Omental fat pad (tissue), 4 donors: ENCODE data around the gene NAV2. TPM values are rescaled to one million over a fixed set of nuclear protein-coding genes. Genes with fewer than 3 reads are reported as not detected.

Experiments used
- ATAC-seq: fragments of 150-250 bp; one replicate; pipeline ENCODE4 v1.9.1; 2016; ENCODE audit warnings: mild to moderate bottlenecking, moderate library complexity; ENCODE audit not compliant: low FRiP score
- DNase-seq: peaks from one replicate; pipeline ENCODE4 v3.0.0-alpha.2; 2019; ENCODE audit warnings: low spot score
- CTCF ChIP-seq, 3 donors: fragments of 450-650 bp; IDR thresholded peaks; one replicate each; pipeline ENCODE4 v1.5.1; 2016 to 2017; ENCODE audit warnings: antibody characterized with exemption in 3 of 3, mild to moderate bottlenecking in 3 of 3, moderate library complexity in 2 of 3
- total RNA-seq, 4 donors: library from RNA; depleted of rRNA; stranded (reverse); fragments of >200 nt; gene quantifications; one replicate each; pipeline ENCODE4 v1.1.0, GENCODE V29; 2016

Gene NAV2
- total RNA-seq, 4 donors from 2014 or later: 6.3 to 41.6 (median 13.0) TPM

GRCh38 chr11:20038412-20038811 lies 325.8 kb downstream of the NAV2 start:
- ATAC-seq (no peak), DNase-seq (no peak)
- no peak for TF ChIP-seq CTCF (IDR thresholded peaks at IDR 0.05)

- no peak for ATAC-seq
- no peak for TF ChIP-seq CTCF (IDR thresholded peaks at IDR 0.05)
- DNase-seq: no peak
These were observed 326.3 kb downstream of the NAV2 start for GRCh38 chr11:20038972-20039371.

- DNase-seq: no peak
- TF ChIP-seq CTCF (IDR thresholded peaks at IDR 0.05): no peak
- no peak for ATAC-seq
These were observed 328.9 kb downstream of the NAV2 start for GRCh38 chr11:20041499-20041898.

GRCh38 chr11:20042045-20042639 lies 329.5 kb downstream of the NAV2 start:
- no peak for TF ChIP-seq CTCF (IDR thresholded peaks at IDR 0.05)
- DNase-seq (no peak), ATAC-seq (no peak)

GRCh38 chr11:20042811-20043341 lies 330.2 kb downstream of the NAV2 start:
- no peak for ATAC-seq
- TF ChIP-seq CTCF (IDR thresholded peaks at IDR 0.05): no peak

GRCh38 chr11:20043992-20044391 lies 331.4 kb downstream of the NAV2 start:
- no peak for TF ChIP-seq CTCF (IDR thresholded peaks at IDR 0.05)
- ATAC-seq: no peak
- DNase-seq: no peak

More at GRCh38 chr11:20042811-20043341, 330.2 kb downstream of the NAV2 start:
- no peak for DNase-seq

- no peak for TF ChIP-seq CTCF (IDR thresholded peaks at IDR 0.05)
- DNase-seq (no peak), ATAC-seq (no peak)
These were observed 332.6 kb downstream of the NAV2 start for GRCh38 chr11:20045098-20045688.
